Measurements from ENCODE around the gene MRPL44. TPM values are rescaled to one million over a fixed set of nuclear protein-coding genes. Genes with fewer than 3 reads are reported as not detected.
A peak's percentile ranks its signal among the peaks of the same experiment; 100 is the strongest.

MRPL44 gene
- total RNA-seq, 1 donor from 2014 or later, result 49.9 TPM

GRCh38 chr2:223929571-223930102 lies 27.6 kb upstream of the MRPL44 start:
- no peak overlapping the region for H3K4me3 ChIP-seq (ENCODE audit: low read depth, low read length)
- no peak for DNase-seq (ENCODE audit: low read depth)
- TF ChIP-seq CTCF (conservative IDR thresholded peaks at IDR 0.05; ENCODE audit: low read depth, low read length), result no peak

GRCh38 chr2:223930103-223930976 lies 26.9 kb upstream of the MRPL44 start:
- no peak for TF ChIP-seq CTCF (conservative IDR thresholded peaks at IDR 0.05; ENCODE audit: low read depth, low read length)
- H3K4me3 ChIP-seq (ENCODE audit: low read depth, low read length), result no peak overlapping the region
- DNase-seq (ENCODE audit: low read depth), result peak; percentile 55

DNA sequence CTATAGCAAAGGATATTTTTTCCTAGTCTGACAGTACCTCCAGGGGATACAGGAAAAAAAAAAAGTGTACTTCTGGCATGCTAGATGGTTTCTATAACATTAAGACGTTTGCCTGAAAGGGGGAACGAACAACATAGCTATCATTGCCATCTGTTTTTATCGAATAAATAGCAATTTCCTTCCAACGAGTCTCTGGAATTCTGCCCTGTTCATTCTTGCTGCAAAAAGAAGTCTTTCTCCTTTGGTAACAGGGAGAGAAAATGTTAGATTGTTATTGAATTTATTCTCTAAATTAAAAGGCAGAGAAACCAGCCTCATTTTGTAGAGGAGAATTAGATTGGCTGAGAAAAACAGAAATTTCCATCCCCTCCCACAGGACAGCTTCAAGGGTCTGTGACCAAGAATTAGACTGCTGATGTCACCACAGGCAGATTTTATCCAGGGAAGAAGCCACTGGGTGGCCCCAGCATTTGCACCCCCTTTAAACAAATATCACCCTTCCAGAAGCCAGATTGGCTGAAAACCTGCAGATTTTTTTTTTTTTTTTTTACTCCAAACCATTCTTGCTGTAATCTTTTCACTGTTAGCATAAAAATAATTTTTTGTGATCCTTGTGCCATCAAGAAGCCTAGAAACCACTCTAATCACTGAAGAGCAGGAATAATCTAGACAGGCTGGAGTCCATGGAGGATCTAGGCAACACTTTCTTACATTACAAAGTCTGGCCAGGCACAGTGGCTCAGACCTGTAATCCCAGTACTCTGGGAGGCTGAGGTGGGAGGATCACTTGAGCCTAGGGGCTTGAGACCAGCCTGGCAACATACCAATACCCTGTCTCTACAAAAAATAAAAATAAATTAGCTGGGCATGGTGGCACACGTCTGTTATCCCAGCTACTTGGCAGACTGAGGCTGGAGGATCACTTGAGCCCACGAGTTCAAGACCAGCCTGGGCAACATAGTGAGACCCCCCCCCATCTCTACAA lies 24.2 kb upstream of the MRPL44 start:
- no peak for TF ChIP-seq CTCF (conservative IDR thresholded peaks at IDR 0.05; ENCODE audit: low read depth, low read length)
- no peak for DNase-seq (ENCODE audit: low read depth)

GRCh38 chr2:223934870-223935269 lies 22.4 kb upstream of the MRPL44 start:
- no peak for DNase-seq (ENCODE audit: low read depth)
- no peak overlapping the region for H3K4me3 ChIP-seq (ENCODE audit: low read depth, low read length)
- no peak for TF ChIP-seq CTCF (conservative IDR thresholded peaks at IDR 0.05; ENCODE audit: low read depth, low read length)

More for the DNA sequence above, 24.2 kb upstream of the MRPL44 start:
- H3K4me3 ChIP-seq (ENCODE audit: low read depth, low read length), result no peak overlapping the region

- DNase-seq (ENCODE audit: low read depth), result no peak
- no peak overlapping the region for H3K4me3 ChIP-seq (ENCODE audit: low read depth, low read length)
- TF ChIP-seq CTCF (conservative IDR thresholded peaks at IDR 0.05; ENCODE audit: low read depth, low read length), result no peak
Measured at GRCh38 chr2:223935459-223936125, 21.7 kb upstream of the MRPL44 start.

DNA sequence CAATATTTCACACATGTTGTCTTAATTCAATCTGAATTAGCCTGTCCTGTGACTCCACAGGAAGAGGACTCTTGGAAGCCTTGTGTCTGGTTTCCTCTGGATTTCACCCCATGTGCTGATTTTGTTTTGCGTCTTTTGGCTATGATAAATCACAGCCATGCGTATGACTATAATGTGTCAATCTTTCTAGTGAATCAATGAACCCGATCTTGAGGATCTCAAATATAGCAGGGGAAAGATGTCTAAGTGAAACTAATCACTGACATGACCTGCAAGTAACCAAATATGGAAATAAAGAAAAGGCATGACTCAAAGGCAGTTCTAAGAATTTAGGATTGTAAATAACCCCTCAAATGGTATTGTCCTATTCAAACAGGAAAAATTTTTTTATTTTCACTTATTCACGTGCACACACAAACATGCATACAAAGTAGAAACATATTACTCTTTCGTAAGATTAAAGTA lies 20.4 kb upstream of the MRPL44 start:
- no peak overlapping the region for H3K4me3 ChIP-seq (ENCODE audit: low read depth, low read length)
- no peak for TF ChIP-seq CTCF (conservative IDR thresholded peaks at IDR 0.05; ENCODE audit: low read depth, low read length)
- DNase-seq (ENCODE audit: low read depth), result no peak

All from epithelial cell of proximal tubule (primary cell).